K562 (cell line): ENCODE results near the gene CCDC102B. TPM values are rescaled to one million over a fixed set of nuclear protein-coding genes. Genes with fewer than 3 reads are reported as not detected.

Experiments
- ATAC-seq: fragments of 200-7000 bp; cut with Tn5 transposase; 3 replicates; pipeline ENCODE4 v1.9.1; 2020; ENCODE audit warnings: moderate library complexity
- BruUV-seq: library from RNA; stranded (reverse); fragments of 400-500 nt; replicated peaks from 2 replicates; lab custom pipeline; 2021; lab: Mats Ljungman, UMichigan
- CTCF ChIA-PET: fragments of 300-600 bp; formaldehyde crosslinking; extraction: SDS; loops from one replicate; lab custom pipeline; 2021; ENCODE audit warnings: low intra/inter-chr PET ratio; lab: Yijun Ruan, JAX
- POLR2A ChIA-PET: fragments of 300-600, 350-650 bp; sonication (Branson Sonifier 250); formaldehyde crosslinking; extraction: SDS; loops from one replicate; lab custom pipeline; 2021; ENCODE audit warnings: antibody characterized with exemption, inconsistent platforms; lab: Yijun Ruan, JAX
- DNase-seq, 4 experiments: peaks; one replicate each; pipeline versions ENCODE4 v3.0.0 to v3.0.0-alpha.2; 2011 to 2018; ENCODE audit warnings: low spot score in 3 of 4, mixed read lengths in 3 of 4; ENCODE audit errors: extremely low read depth in 1 of 4
- FAIRE-seq: peaks from 2 replicates; lab custom pipeline; 2011; peaks lifted over from hg19 to GRCh38; lab: Jason Lieb, UNC
- H2AFZ ChIP-seq: 2 replicates; pipeline ENCODE4 v1.6.0; 2011; ENCODE audit warnings: low read depth, low read length, control low read depth, inconsistent platforms
- H3K27ac ChIP-seq: fragments of 200-600 bp; 3 replicates; pipeline ENCODE4 v1.8.0; 2011; ENCODE audit warnings: low read depth, mild to moderate bottlenecking, control low read depth, inconsistent platforms, low read length, moderate library complexity, mixed read lengths; ENCODE audit errors: extremely low read depth
- H3K27me3 ChIP-seq, 2 experiments: fragments of 300-600 bp in 1 of 2; 2 replicates in 1 of 2; 3 replicates in 1 of 2; pipeline versions ENCODE4 v1.6.0 to v1.8.0; 2011; ENCODE audit warnings: inconsistent platforms in 2 of 2, low read length in 2 of 2, mild to moderate bottlenecking in 1 of 2, mixed read lengths in 1 of 2, moderate library complexity in 1 of 2; ENCODE audit not compliant: control insufficient read depth in 2 of 2, insufficient read depth in 2 of 2
- H3K36me3 ChIP-seq: fragments of 300-600 bp; 3 replicates; pipeline ENCODE4 v1.8.0; 2011; ENCODE audit warnings: mild to moderate bottlenecking, low read length, inconsistent platforms; ENCODE audit not compliant: control insufficient read depth, insufficient read depth
- H3K4me1 ChIP-seq, 2 experiments: fragments of 200-600 bp in 1 of 2; replicated peaks in 1 of 2; 2 replicates in 1 of 2; 3 replicates in 1 of 2; pipeline versions ENCODE4 v1.5.1 to v1.8.0; 2011; ENCODE audit warnings: inconsistent platforms in 2 of 2, low read length in 2 of 2, mild to moderate bottlenecking in 1 of 2, mixed read lengths in 1 of 2, moderate library complexity in 1 of 2; ENCODE audit not compliant: control insufficient read depth in 2 of 2, insufficient read depth in 2 of 2
- H3K4me2 ChIP-seq: 2 replicates; pipeline ENCODE4 v1.6.1; 2011; ENCODE audit warnings: low read length, control low read depth, inconsistent platforms, mixed read lengths; ENCODE audit not compliant: insufficient read depth
- H3K4me3 ChIP-seq: fragments of 200-600 bp; sonication (generic), shearing (Covaris generic); 2 replicates; pipeline ENCODE4 v1.5.1; 2016; ENCODE audit warnings: control low read depth, inconsistent platforms
- H3K79me2 ChIP-seq: fragments of 200-600 bp; 3 replicates; pipeline ENCODE4 v1.8.0; 2011; ENCODE audit warnings: low read length, inconsistent platforms; ENCODE audit not compliant: control insufficient read depth, insufficient read depth
- H3K9ac ChIP-seq, 2 experiments: 2 replicates each; pipeline versions ENCODE4 v1.6.0 to v1.6.1; 2011; ENCODE audit warnings: low read depth in 2 of 2, low read length in 2 of 2, control low read depth in 1 of 2, inconsistent platforms in 1 of 2, mild to moderate bottlenecking in 1 of 2, mixed read lengths in 1 of 2; ENCODE audit not compliant: insufficient read depth in 1 of 2
- H3K9me1 ChIP-seq: one replicate; pipeline ENCODE4 v1.6.0; 2011; ENCODE audit warnings: inconsistent platforms, mild to moderate bottlenecking, low read length, moderate library complexity; ENCODE audit not compliant: control insufficient read depth, insufficient read depth
- H3K9me3 ChIP-seq: replicated peaks from 2 replicates; pipeline ENCODE4 v1.5.1; 2011; ENCODE audit warnings: low read depth, low read length, inconsistent platforms; ENCODE audit not compliant: control insufficient read depth, insufficient read depth
- H4K20me1 ChIP-seq: replicated peaks from 2 replicates; pipeline ENCODE4 v1.6.1; 2011; ENCODE audit warnings: low read length, inconsistent platforms, mixed read lengths; ENCODE audit not compliant: control insufficient read depth, insufficient read depth
- CEBPB ChIP-seq: fragments of 450-650 bp; IDR thresholded peaks from 2 replicates; pipeline ENCODE4 v1.6.1; 2016; ENCODE audit warnings: missing genetic modification characterization, missing compliant biosample characterization
- CEBPG ChIP-seq, 3 experiments: fragments of 200-800 bp in 1 of 3; sonication (Bioruptor generic) in 1 of 3; sonication (generic) in 1 of 3; formaldehyde crosslinking in 1 of 3; IDR thresholded peaks in 2 of 3; conservative IDR thresholded peaks in 1 of 3; 2 replicates each; pipeline versions ENCODE4 v1.6.1 to v1.8.0; 2016 to 2022; ENCODE audit warnings: missing compliant biosample characterization in 2 of 3, missing genetic modification characterization in 2 of 3, mild to moderate bottlenecking in 1 of 3, missing genetic modification reagents in 1 of 3
- HMG20B ChIP-seq: fragments of 250-450 bp; sonication (Bioruptor Pico); IDR thresholded peaks from 2 replicates; pipeline ENCODE4 v1.5.0; 2021; ENCODE audit warnings: mild to moderate bottlenecking
- HNRNPK ChIP-seq: fragments of 200-400 bp; formaldehyde crosslinking; IDR thresholded peaks from one replicate; pipeline ENCODE4 v1.6.1; 2018; ENCODE audit warnings: mild to moderate bottlenecking, low read depth, low read length; ENCODE audit not compliant: poor library complexity, severe bottlenecking
- MBD2 ChIP-seq: sonication (generic); IDR thresholded peaks from 2 replicates; pipeline ENCODE4 v1.6.1; 2016; ENCODE audit warnings: low read depth, borderline replicate concordance
- OTX1 ChIP-seq: fragments of 450-650 bp; formaldehyde crosslinking; IDR thresholded peaks from 2 replicates; pipeline ENCODE4 v1.4.0; 2022; ENCODE audit warnings: mild to moderate bottlenecking
- PBX2 ChIP-seq, 2 experiments: IDR thresholded peaks in 1 of 2; conservative IDR thresholded peaks in 1 of 2; 2 replicates each; pipeline ENCODE4 v1.6.1; 2016; ENCODE audit warnings: low read depth in 2 of 2, mild to moderate bottlenecking in 1 of 2, missing compliant biosample characterization in 1 of 2, missing genetic modification characterization in 1 of 2, moderate library complexity in 1 of 2
- ZMIZ1 ChIP-seq, 2 experiments: fragments of 150-350 bp in 1 of 2; IDR thresholded peaks; 2 replicates each; pipeline ENCODE4 v1.6.1; 2012 to 2016; ENCODE audit warnings: low read depth in 2 of 2, low read length in 2 of 2, mild to moderate bottlenecking in 1 of 2, moderate library complexity in 1 of 2
- WGBS: fragments of 100-300 bp; shearing (Covaris generic); methylation state at CpG from one replicate; pipeline ENCODE4 v1.1.6; 2016; ENCODE audit warnings: low coverage, mixed read lengths; ENCODE audit not compliant: insufficient coverage; ENCODE audit errors: missing lambda C conversion rate; 5-methylcytosine and 5-hydroxymethylcytosine counted together
- in situ Hi-C: fragments of 300-500 bp; cut with MboI; formaldehyde crosslinking; loops from 4 replicates; pipeline ENCODE4 v1.15.0; 2018; ENCODE audit warnings: inconsistent platforms, mixed read lengths
- intact Hi-C: fragments of 100-400 bp; cut with micrococcal nuclease; formaldehyde crosslinking; loops from 2 replicates; pipeline ENCODE4 v1.14.2; 2022
- polyA plus RNA-seq, 8 experiments: library from polyadenylated mRNA; depleted of rRNA in 4 of 8; stranded (reverse) in 5 of 8; unstranded in 3 of 8; fragments of >200 nt; fragmentation: Nextera tagmentation in 2 of 8; fragmentation: Illumina TruSeq in 1 of 8; extraction: Ambion mirVana in 2 of 8; extraction: Trizol in 1 of 8; gene quantifications; 2 replicates each; pipeline versions ENCODE4 v1.2.1 to v1.2.3, GENCODE V29; 2011 to 2014; ENCODE audit warnings: inconsistent platforms in 1 of 8, missing spikeins in 1 of 8
- total RNA-seq, 7 experiments: library from RNA; depleted of rRNA in 6 of 7; stranded (reverse); fragments of >200 nt in 6 of 7; fragmentation: Illumina TruSeq in 2 of 7; extraction: Trizol in 2 of 7; gene quantifications; 2 replicates each; pipeline versions ENCODE4 v1.2.1 to v1.2.3, GENCODE V29; 2011 to 2021; ENCODE audit warnings: low replicate concordance in 1 of 7
- TF ChIP-seq, protein P1 (sequence below): IDR thresholded peaks from 2 replicates; pipeline ENCODE4 v1.6.1; 2014; ENCODE audit warnings: antibody characterized with exemption

The CCDC102B gene
- total and polyA plus RNA-seq, 9 of the 15 experiments (the other 6 are each of a cell fraction or from before 2014, with no cell fraction given), result 0.18 to 1.5 (median 0.73) TPM

DNA sequence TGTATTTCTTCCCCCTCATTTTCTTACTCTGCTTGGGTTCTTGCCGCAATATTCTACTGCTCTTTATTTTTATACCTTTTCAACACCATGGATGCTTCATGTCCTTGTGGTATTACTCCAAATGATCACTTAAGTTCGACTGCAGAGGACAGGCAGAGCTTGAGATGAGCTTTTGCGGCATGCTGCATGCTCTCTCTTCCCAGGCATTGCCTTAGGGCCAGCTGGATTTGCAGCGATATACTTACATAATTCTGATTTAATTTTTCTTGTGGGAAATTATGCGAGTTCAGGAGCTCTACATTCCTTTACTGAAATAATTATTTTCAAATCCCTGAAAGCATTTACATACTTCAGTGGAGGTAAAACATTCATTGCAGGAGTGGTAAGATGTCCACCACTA lies 288.1 kb downstream of the CCDC102B start (continued):
- no peak for TF ChIP-seq ZMIZ1 (IDR thresholded peaks at IDR 0.05; ENCODE audit: low read depth in 2 of 2, low read length in 2 of 2)

DNA sequence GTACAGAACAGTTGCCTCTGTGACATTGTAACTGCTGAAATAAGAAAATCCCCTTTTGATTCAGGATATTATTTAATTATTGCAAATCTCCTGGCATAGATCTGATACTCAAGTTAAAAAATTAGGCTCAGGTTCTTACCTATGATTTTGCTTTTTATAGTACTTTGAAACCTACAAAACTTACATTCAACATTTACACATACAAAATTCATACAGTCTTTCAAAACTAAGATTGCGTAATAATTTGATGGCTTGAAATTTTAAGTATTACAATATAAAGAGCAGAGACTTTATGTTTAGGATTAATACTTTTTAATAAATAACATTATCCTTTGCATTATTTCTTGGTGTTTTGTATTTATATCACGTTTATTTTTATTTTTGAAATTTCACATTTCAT lies 291.1 kb downstream of the CCDC102B start:
- no TSS peak for BruUV-seq
- Histone ChIP-seq H3K9me1 (no peaks in the 10 kb centered on the region), H3K4me2 (no peak overlapping the region), H3K9me3 (no peaks in the 10 kb centered on the region)
- POLR2A ChIA-PET, result no interaction called here
- TF ChIP-seq OTX1 (CRISPR knock-in tag) (no peak), HMG20B (CRISPR knock-in tag) (no peak), CEBPB (peak; percentile 77), MBD2 (no peak), CEBPG (CRISPR knock-in tag; IDR thresholded peaks at IDR 0.05) (no peak), CEBPG (tag; conservative IDR thresholded peaks at IDR 0.05 in 1 of 2, IDR thresholded peaks at IDR 0.05 in 1 of 2) (peak; percentile 35 to 96; a peak in 3 of 4 replicates), HNRNPK (no peak), PBX2 (CRISPR knock-in tag; IDR thresholded peaks at IDR 0.05; ENCODE audit: low read depth) (no peak), PBX2 (tag; conservative IDR thresholded peaks at IDR 0.05; ENCODE audit: low read depth) (no peak)
- TF ChIP-seq, protein P1, sequence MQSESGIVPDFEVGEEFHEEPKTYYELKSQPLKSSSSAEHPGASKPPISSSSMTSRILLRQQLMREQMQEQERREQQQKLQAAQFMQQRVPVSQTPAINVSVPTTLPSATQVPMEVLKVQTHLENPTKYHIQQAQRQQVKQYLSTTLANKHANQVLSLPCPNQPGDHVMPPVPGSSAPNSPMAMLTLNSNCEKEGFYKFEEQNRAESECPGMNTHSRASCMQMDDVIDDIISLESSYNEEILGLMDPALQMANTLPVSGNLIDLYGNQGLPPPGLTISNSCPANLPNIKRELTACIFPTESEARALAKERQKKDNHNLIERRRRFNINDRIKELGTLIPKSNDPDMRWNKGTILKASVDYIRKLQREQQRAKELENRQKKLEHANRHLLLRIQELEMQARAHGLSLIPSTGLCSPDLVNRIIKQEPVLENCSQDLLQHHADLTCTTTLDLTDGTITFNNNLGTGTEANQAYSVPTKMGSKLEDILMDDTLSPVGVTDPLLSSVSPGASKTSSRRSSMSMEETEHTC, result no peak
- TF ChIP-seq, all 486 proteins: peak for 2
- Histone ChIP-seq H3K27ac (no peak overlapping the region), H3K4me3 (no peak overlapping the region), H3K27me3 (no peaks in the 10 kb centered on the region), H4K20me1 (no peaks in the 10 kb centered on the region), H3K4me1 (no peaks in the 10 kb centered on the region), H2AFZ (no peak overlapping the region), H3K79me2 (no peaks in the 10 kb centered on the region), H3K36me3 (no peaks in the 10 kb centered on the region), H3K9ac (no peak overlapping the region)
- no peak for ATAC-seq
- intact Hi-C loops (no loop called here), in situ Hi-C loops (no loop called here)
- no peak for FAIRE-seq
- DNase-seq, result no peak
- CTCF ChIA-PET, result no interaction called here
- 5% methylated on average over 2 of the region's 2 CpGs for WGBS
